ENCODE measurements around the gene TWNK. TPM values are rescaled to one million over a fixed set of nuclear protein-coding genes. Genes with fewer than 3 reads are reported as not detected.

TWNK gene
- total and polyA plus RNA-seq, 7 donors = 11.0 to 29.0 (median 20.0) TPM

GRCh38 chr10:101001659-101002035, 14.3 kb downstream of the TWNK start:
- DNase-seq = no peak
- H3K4me1 ChIP-seq = peaks cover 43% of the 10 kb centered on the region
- H3K27me3 ChIP-seq (ENCODE audit: insufficient read depth in 3 of 3, low read length in 2 of 3) = no peaks in the 10 kb centered on the region
- H3K9me3 ChIP-seq = no peaks in the 10 kb centered on the region
- H3K36me3 ChIP-seq (ENCODE audit: insufficient read depth in 1 of 2, low read depth in 1 of 2) = peaks cover 0 to 43% of the 10 kb centered on the region in 2 donors
- intact Hi-C loops (cut with DNase I) = no loop called here
- no peak for TF ChIP-seq CTCF (IDR thresholded peaks at IDR 0.05)
- no peak for ATAC-seq
- peak overlapping the region; percentile 93 for H3K4me3 ChIP-seq
- 23 to 35% (median 24%) methylated on average over 5 of the region's 5 CpGs for WGBS, 3 donors
- H3K27ac ChIP-seq = peak overlapping the region; percentile 100

GRCh38 chr10:101002456-101002855, 15.1 kb downstream of the TWNK start:
- ATAC-seq (no peak), DNase-seq (no peak)
- intact Hi-C loops (cut with DNase I) = no loop called here
- peaks cover 0 to 51% of the 10 kb centered on the region in 2 donors for H3K36me3 ChIP-seq (ENCODE audit: insufficient read depth in 1 of 2, low read depth in 1 of 2)
- H3K4me3 ChIP-seq = peak overlapping the region; percentile 93
- H3K9me3 ChIP-seq = no peaks in the 10 kb centered on the region
- 67 to 83% (median 79%) methylated on average over 11 of the region's 11 CpGs for WGBS, 3 donors
- H3K4me1 ChIP-seq = peaks cover 45% of the 10 kb centered on the region
- peak overlapping the region; percentile 100 for H3K27ac ChIP-seq
- no peaks in the 10 kb centered on the region for H3K27me3 ChIP-seq (ENCODE audit: insufficient read depth in 3 of 3, low read length in 2 of 3)
- TF ChIP-seq CTCF (IDR thresholded peaks at IDR 0.05) = no peak

GRCh38 chr10:101003639-101004206, 16.4 kb downstream of the TWNK start:
- intact Hi-C loops (cut with DNase I) = no loop called here
- no peak for ATAC-seq
- Histone ChIP-seq H3K4me3 (no peak overlapping the region), H3K27ac (peak overlapping the region; percentile 58), H3K27me3 (ENCODE audit: insufficient read depth in 3 of 3, low read length in 2 of 3) (no peaks in the 10 kb centered on the region), H3K9me3 (no peaks in the 10 kb centered on the region), H3K36me3 (ENCODE audit: insufficient read depth in 1 of 2, low read depth in 1 of 2) (peaks cover 0 to 52% of the 10 kb centered on the region in 2 donors), H3K4me1 (peaks cover 46% of the 10 kb centered on the region)
- peak in 1 of 2 donors; percentile 53 for DNase-seq
- no peak for TF ChIP-seq CTCF (IDR thresholded peaks at IDR 0.05)
- 67 to 82% (median 72%) methylated on average over 17 to 18 of the region's 18 CpGs for WGBS, 3 donors

GRCh38 chr10:101005361-101005760, 18.0 kb downstream of the TWNK start:
- 46 to 61% (median 59%) methylated on average over 23 of the region's 23 CpGs for WGBS, 3 donors
- ATAC-seq (no peak), DNase-seq (no peak)
- Histone ChIP-seq H3K27ac (no peak overlapping the region), H3K27me3 (ENCODE audit: insufficient read depth in 3 of 3, low read length in 2 of 3) (no peaks in the 10 kb centered on the region), H3K4me3 (no peak overlapping the region), H3K9me3 (no peaks in the 10 kb centered on the region), H3K36me3 (ENCODE audit: insufficient read depth in 1 of 2, low read depth in 1 of 2) (peaks cover 0 to 52% of the 10 kb centered on the region in 2 donors), H3K4me1 (peaks cover 46% of the 10 kb centered on the region)
- no peak for TF ChIP-seq CTCF (IDR thresholded peaks at IDR 0.05)
- intact Hi-C loops (cut with DNase I) = no loop called here

Measured in psoas muscle (tissue), 8 donors.